ENCODE measurements around the gene ZGRF1.
"Not testable (repeated sequence)": the region's sequence is repeated elsewhere in the genome, so short reads cannot be mapped to it uniquely, and the experiment has no call there.

ZGRF1 gene

DNA sequence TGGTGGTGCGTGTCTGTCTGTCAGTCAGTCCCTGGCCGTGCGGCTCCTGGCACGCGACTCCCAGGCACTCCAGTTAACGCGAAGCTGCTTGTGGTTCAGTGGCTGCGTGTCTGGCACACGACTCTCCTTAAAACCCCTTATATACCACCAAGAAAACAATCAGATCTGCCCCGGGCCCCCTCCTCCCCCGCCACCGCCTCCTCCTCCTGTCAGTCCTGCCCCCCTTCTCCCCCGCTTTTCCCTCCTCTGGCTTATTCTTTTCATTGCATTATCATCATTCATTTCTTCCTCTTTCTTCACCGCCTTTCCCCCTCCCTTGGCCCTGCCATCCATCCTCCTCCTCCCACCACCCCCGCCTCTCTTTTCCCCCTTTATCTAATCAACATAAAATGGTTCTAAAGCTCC is 120.6 kb downstream of the ZGRF1 start, which contains the start of gene NEUROG2:
Gene NEUROG2 (minus strand): TSS at position 115 of the 405 bp plus-strand sequence. CDS start 705 bp downstream, outside the sequence.
- DNase-seq (ENCODE audit: low read depth in 1 of 2, low spot score in 1 of 2): no peak

DNA sequence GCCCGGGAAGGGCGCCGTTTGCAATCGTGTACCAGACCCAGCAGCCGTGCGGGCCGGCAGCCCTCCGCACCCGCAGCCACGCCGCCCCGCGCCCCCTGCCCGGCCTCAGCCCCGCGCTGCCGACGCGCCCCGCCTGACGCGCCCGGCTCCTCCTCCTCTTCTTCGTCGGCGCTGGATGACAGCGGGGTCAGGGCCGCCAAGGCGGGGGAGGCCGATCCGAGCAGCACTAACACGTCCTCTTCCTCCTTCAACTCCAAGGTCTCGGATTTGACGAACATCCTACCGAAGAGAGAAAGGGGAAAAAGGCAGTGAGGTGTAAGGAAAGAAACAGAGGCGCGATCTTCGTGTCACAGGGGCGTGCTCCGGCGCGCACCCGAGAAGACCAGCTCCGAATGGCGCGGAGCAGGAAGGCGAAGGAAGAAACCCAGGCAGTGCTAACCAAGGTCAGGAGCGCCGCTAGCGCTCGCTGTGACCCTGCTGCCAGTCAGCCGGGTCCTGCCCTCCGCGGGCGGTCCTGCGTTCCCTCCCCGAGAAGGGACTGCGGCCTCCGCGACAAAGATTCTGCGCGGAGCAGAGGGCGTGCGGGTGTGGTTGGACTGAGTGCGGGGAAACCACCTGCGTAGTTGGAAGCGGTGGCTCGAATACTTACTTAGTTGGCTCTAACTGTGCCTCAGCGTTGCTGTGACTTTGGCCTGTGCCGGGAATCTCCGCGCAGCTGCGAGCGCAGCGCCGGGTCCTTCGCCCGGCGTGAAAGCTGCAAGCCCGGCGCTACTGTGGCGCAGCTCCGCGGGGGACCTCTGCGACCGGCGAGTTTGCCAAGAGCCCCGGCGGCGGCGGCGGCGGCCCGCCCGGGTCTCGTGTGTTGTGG is 121.3 kb downstream of the ZGRF1 start:
- DNase-seq (ENCODE audit: low read depth in 1 of 2, low spot score in 1 of 2): no peak

DNA sequence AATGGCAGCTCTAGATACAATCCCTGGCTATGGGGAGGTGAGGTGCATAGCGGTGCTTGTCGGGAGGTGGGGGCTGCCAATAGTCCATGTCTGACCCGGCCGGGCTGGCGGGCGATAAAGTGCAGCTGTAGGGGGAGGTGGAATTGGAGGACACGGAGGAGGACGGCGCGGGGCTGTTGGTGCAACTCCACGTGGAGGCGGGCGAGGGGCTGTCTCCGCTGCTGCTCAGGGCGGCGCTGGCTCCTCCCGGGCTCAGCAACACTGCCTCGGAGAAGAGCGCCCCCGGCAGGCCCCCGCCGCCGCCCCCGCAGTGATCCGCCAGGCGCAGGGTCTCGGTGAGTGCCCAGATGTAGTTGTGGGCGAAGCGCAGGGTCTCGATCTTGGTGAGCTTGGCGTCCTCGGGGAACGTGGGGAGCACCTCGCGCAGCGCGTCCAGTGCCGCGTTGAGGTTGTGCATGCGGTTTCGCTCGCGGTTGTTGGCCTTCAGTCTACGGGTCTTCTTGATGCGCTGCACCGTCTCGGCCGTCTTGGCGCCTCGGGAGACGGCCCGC is 122.0 kb downstream of the ZGRF1 start:
- DNase-seq (ENCODE audit: low read depth in 1 of 2, low spot score in 1 of 2): no peak

DNA sequence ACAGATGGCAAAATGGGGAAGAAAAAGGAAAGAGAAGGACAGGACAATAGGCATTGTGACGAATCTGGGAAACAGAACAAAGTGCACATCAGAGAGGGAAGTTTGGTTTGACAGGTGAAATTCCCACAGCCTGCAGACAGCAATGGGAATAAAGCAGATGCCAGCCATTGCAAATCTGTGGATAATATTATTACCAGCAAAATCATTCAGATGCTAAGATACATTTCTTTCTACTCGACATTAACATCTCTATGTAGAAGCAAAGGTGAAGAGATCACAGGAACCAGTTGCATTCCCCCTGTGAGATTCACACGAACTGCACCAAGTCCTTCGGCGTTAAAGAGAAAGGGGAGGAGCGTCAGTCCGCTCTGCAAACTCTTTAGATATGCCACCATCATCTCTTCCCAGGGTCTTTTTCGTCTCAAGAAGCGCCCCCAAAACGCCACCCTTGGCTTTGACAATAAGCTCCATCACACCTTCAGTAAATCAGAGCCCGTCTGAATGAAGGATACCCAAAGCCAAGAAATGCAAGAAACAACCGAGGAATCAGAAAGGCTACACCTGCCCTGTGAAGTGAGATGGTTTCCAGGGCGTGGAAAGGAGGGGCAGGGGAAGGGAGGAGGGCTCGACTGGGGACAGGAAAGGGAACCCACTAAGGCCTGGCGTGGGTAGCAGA is 122.6 kb downstream of the ZGRF1 start:
- DNase-seq (ENCODE audit: low read depth in 1 of 2, low spot score in 1 of 2): no peak

DNA sequence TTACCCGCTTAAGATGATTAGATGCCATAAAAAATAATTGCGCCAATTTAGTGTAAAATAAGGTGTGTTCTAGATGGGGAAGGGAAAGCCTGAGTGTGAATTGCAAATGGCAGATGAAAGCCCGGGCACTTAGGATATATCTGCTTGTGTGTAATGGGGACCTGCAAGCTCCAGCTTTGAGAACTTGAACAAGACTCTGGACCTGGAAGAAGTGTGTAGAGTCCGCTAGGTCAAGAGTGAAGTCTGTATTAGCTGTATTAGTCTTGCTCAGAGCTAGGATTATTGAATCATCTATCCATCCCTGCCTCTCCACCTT is 124.9 kb downstream of the ZGRF1 start:
- DNase-seq (ENCODE audit: low read depth in 1 of 2, low spot score in 1 of 2): no peak

DNA sequence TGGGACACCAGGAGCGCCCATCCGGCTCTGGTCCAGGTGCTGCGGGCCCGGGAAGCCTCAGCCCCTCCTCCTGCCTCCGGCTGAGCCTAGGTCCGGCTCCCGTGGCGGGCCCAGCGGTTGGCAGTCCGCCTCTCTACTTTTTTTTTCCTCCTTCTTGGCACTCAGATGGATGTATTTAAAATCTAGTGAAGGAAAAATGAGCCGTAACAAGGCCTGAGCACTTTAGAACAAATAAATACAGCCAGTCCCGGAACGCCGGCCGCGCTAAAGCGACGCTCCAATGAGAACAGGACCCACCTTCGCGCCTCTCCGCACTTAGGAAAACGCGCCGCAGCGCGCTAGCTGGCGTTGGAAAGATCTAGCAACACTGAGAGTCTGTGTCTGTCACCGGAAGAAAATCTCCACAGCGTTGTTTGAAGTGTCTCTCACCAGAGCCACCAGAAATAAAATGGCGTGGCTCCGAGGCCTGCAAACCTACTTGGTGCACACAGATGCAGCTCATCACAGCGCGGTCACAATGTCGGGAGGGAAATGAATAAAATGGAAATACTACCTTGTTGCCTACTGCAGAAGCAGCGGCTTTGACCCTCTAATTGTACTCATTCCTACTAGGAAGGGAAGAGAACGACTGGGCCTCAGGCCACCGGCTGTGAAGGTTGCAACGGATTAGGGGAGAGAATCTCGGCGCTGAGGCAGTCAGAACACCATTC is 125.5 kb downstream of the ZGRF1 start:
- DNase-seq (ENCODE audit: low read depth in 1 of 2, low spot score in 1 of 2): no peak

DNA sequence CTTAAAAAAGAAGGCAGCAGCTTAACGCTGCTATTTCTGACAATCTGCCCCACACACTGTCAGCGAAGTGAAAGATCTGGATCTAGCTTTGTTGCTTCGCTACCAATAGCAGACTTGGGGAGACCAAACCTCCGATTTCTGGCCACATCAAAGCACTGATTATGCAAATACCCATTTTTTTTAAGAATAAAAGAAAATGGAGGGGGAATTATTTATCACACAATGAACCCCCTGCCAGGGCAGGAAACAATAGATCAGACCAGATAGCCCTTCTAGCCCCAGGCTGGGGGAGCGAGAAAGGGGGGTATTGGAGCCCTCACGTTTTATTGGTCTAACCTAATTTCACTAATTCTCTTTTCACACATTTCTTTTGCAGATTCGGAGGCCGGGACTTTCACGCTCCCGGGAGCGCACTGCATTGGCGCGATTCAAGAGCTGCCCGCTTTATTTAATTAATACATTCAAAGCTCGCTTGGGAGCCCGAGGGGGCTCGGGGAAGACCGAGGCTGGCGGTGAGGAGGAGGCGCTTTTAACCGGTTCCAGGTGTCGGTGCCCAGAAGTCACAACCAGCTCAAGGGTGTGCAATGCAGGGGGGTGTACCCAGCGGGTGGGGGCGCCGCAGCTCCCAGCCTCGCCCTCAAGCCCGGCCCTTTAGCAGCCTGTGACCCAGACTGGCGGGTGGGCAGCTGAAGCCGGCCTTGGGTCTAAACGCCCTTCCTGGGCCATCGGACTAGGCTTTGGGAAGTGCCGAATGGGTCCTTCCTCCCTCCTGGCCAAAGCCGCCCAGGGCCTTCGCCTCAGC is 126.2 kb downstream of the ZGRF1 start:
- DNase-seq (ENCODE audit: low read depth in 1 of 2, low spot score in 1 of 2): no peak

DNA sequence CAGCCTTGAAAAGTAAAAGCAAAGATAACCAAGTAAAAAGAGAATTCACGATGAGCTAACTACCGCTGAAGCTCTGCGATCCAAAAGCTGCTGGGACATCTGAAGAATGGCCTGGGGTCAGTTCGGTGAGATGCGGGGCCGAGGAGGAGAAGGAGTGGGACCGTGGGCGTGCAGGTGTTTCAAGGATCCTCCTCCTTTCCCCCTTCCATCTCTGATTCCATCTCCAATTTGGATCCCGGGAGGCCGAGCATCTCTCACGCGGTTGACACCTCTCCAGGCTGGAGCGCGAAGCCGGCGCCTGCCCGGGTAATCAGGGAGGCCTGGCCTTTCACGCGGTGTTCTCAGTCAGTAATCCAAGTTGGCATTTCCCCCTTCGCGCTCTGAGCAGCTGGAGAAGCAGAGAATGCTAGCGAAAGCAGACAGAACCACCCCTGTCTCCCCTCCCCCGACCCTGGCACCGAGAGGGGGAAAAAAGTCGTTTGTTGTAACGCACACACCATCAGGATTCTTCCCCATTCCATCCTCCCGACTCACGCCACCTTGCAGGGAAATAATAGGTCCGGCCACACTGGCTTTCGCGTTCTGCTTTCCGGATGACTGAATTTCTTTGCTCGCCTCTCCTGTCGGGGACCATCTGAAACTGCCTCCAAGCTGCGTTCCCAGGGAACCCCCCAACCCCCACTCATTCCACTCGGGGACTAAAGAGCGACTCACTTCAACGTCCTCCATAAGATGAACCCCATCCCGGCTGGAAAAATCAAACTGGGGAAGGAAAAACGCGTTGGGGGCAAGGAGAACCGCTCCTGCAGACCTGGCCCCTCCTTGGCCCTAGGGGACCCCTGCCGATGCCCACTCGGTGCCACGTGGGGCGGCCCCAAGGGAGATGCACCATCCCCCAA is 127.2 kb downstream of the ZGRF1 start:
- DNase-seq (ENCODE audit: low read depth in 1 of 2, low spot score in 1 of 2): no peak

DNA sequence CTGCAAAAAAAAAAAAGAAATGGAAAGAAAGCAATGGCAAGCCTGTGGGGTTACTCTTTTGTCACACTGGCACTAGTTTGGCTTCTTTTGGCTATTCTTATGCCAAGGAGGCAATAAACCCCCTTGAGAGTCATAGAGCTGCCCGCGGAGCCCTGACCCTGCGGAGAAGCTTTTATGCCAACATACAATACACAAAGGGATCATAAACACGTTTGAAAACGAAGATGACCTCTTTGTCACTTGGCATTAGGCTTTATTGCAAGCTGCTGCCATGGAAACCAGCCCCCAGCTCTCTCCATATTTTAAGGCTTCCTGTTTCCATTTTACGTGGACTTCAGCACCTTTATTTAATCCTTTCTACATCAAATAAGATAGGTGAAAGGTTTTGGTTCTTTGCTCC is 128.4 kb downstream of the ZGRF1 start:
- DNase-seq (ENCODE audit: low read depth in 1 of 2, low spot score in 1 of 2): no peak

DNA sequence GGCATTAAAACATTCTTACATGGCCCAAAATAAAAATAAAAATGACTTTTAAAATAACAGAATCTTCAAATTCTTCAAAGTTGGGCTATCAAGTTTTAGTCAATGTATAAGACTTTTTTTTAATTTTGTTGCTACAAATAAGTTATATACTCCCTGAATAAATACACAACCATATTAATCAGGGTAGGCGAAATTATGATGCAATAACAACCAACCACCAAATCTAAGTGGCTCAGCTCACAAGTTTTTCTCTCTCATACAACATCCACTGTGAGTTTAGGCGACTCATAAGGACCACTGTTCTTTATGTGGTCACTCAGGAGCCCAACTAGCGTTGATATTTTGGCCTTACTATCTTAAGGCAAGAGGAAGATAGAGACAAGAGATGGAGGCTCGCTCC is 131.9 kb downstream of the ZGRF1 start:
- no peak for DNase-seq (ENCODE audit: low read depth in 1 of 2, low spot score in 1 of 2)

DNA sequence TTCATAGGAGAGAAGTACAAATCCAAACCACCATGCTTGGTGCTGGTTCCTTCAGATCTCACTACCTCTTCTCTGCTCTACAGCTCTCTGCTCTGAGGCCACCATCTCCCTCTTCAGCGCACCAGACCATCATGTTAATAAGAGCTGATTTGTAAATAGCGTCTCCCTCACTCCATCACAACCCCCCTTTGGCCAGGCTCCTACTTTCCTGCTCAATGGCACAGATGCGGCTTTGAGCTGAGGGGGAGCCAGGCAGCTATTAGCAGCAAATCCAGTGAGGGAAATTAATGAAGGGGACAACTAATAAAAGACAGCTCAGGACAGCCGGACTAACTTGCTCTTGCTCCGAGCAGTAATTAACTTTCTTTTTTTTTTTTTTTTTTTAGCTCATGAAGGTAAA is 133.8 kb downstream of the ZGRF1 start:
- DNase-seq (ENCODE audit: low read depth in 1 of 2, low spot score in 1 of 2): no peak

DNA sequence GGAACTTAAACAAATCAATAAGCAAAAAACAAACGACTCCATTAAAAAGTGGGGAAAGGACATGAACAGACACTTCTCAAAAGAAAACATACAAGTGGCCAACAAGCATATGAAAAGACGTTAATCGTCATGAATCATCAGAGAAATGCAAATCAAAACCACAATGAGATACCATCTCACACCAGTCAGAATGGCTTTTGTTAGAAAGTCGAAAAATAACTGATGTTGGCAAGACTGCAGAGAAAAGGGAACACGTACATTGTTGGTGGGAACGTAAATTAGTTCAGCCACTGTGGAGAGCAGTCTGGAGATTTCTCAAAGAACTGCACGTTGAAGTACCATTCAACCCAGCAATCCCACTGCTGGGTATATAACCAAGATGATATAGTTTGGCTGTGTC is 144.4 kb downstream of the ZGRF1 start:
- no peak for DNase-seq (ENCODE audit: low read depth in 1 of 2, low spot score in 1 of 2)

DNA sequence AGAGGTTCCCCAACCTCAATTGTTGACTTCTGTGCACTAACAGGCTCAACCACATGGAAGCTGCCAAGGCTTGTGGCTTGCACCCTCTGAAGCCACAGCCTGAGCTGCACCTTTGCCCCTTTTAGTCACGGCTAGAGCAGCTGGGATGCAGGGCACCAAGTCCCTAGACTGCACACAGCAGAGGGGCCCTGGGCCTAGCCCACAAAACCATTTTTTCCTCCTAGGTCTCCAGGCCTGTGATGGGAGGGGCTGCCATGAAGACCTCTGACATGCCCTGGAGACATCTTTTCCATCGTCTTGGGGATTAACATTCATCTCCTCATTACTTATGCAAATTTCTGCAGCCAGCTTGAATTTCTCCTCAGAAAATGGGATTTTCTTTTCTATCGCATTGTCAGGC is 145.9 kb downstream of the ZGRF1 start:
- not testable (repeated sequence) for DNase-seq (ENCODE audit: low read depth in 1 of 2, low spot score in 1 of 2)

Measured in activated T-helper 1 cell treated with anti-CD3 and anti-CD28 coated beads, Interleukin-2, amount 50 U/mL, for 16 hours (primary cell).